Spinal cord (tissue), 10 donors: ENCODE measurements around the gene PRKCZ. TPM values are rescaled to one million over a fixed set of nuclear protein-coding genes. Genes with fewer than 3 reads are reported as not detected.

Experiments
- DNase-seq, 6 donors: peaks; one replicate each; pipeline versions ENCODE4 v3.0.0 to v3.0.0-alpha.2; 2013 to 2015; ENCODE audit warnings: low spot score in 6 of 6, low read depth in 4 of 6
- H3K27ac ChIP-seq: one replicate; pipeline ENCODE4 v1.5.1; 2013; ENCODE audit warnings: low read depth, low read length, control low read depth
- H3K27me3 ChIP-seq: one replicate; pipeline ENCODE4 v1.6.1; 2013; ENCODE audit warnings: low read length; ENCODE audit not compliant: control insufficient read depth, insufficient read depth
- H3K36me3 ChIP-seq: one replicate; pipeline ENCODE4 v1.6.1; 2013; ENCODE audit warnings: low read length; ENCODE audit not compliant: control insufficient read depth, insufficient read depth
- H3K4me1 ChIP-seq: one replicate; pipeline ENCODE4 v1.6.1; 2013; ENCODE audit warnings: low read length; ENCODE audit not compliant: control insufficient read depth, insufficient read depth
- H3K4me3 ChIP-seq: one replicate; pipeline ENCODE4 v1.5.1; 2013; ENCODE audit warnings: low read depth, low read length, control low read depth
- H3K9me3 ChIP-seq: one replicate; pipeline ENCODE4 v1.6.1; 2013; ENCODE audit warnings: low read length; ENCODE audit not compliant: control insufficient read depth, insufficient read depth
- WGBS: methylation state at CpG from one replicate; pipeline ENCODE4 v1.1.5; 2013; ENCODE audit warnings: missing lambda C conversion rate; ENCODE audit not compliant: insufficient coverage; 5-methylcytosine and 5-hydroxymethylcytosine counted together
- polyA plus RNA-seq, 2 donors: library from polyadenylated mRNA; unstranded; fragments of 120-200 nt; gene quantifications; one replicate each; pipeline ENCODE4 v1.2.1, GENCODE V29; 2013; ENCODE audit not compliant: insufficient read length in 2 of 2
- total RNA-seq, 2 donors: library from RNA; depleted of rRNA in 1 of 2; stranded (reverse); fragments of 120-200 nt in 1 of 2; fragments of >200 nt in 1 of 2; gene quantifications; one replicate each; pipeline versions ENCODE4 v1.2.3 to v1.2.4, GENCODE V29; 2013 to 2014
- donor health status: healthy.

PRKCZ gene
- total and polyA plus RNA-seq, 4 donors, result 33.2 to 131 (median 93.1) TPM

DNA sequence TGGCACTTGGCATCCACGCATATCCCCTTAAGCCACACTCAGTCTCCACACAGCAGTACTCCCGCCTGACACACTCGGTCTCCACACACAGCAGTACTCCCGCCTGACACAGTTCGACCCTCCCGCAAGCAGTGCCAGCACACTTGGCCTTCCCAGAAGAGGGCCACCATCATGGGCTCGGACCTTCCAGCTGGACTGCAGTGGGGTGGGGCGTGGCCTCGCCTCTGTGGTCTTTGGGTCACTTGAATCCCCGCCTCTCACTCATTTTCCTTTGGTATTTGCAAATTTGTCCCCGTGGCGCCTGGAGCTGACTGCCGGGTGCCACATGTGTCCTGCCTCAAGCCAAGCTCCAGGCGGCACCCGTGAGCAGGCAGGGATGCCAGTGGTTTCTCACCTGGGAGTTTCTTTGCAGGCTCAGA is 80.7 kb downstream of the PRKCZ start:
- Histone ChIP-seq H3K27me3 (no peaks in the 10 kb centered on the region), H3K4me3 (no peak overlapping the region), H3K4me1 (peaks cover 83% of the 10 kb centered on the region), H3K36me3 (peaks cover 16% of the 10 kb centered on the region), H3K27ac (no peak overlapping the region), H3K9me3 (no peaks in the 10 kb centered on the region)
- DNase-seq, result no peak
- WGBS, result 89% methylated on average over 13 of the region's 15 CpGs

DNA sequence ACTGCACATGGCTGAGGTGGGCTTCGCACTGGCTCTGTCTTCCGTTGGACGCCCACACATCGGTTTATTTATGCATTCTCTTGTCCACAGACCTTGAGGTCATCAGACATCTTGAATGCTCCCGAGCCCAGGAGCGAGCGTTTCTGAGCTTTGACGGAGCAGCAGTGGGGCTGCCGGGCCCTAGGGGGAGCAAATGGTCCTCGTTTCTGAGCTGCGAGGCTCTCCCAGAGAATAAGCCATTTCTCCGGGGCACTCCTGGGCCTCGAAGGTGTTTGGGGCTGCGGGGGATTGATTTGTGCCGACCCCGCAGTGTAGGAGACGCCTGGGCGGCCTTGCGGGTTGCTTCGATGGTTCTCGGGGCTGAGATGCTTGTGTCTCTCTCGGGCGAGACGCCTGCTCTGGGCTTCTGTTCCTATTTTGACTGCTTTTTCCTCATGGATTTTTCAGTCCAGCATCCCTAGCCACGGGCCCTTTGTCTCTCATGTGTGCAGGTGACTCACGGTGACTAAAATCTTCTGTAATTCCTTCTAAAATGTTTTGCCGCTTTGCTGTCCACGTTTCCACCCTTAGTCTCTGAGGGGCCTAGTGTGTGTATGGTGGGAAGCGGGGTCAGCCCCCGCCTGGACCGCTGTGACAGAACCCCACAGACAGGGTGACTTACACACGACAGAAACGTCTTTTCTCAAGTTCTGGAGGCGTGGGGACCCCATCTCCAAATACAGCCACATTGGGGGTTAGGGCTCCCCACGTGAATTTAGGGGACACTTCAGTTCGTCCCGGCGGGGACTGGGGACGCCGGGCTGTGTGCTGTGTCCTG is 82.2 kb downstream of the PRKCZ start:
- Histone ChIP-seq H3K27ac (peak overlapping the region; percentile 93), H3K36me3 (peaks cover 26% of the 10 kb centered on the region), H3K4me3 (peak overlapping the region; percentile 55), H3K4me1 (peaks cover 83% of the 10 kb centered on the region), H3K9me3 (no peaks in the 10 kb centered on the region), H3K27me3 (no peaks in the 10 kb centered on the region)
- peak in 2 of 6 donors; percentile 63 to 68 for DNase-seq
- 24% methylated on average over 31 of the region's 40 CpGs for WGBS

DNA sequence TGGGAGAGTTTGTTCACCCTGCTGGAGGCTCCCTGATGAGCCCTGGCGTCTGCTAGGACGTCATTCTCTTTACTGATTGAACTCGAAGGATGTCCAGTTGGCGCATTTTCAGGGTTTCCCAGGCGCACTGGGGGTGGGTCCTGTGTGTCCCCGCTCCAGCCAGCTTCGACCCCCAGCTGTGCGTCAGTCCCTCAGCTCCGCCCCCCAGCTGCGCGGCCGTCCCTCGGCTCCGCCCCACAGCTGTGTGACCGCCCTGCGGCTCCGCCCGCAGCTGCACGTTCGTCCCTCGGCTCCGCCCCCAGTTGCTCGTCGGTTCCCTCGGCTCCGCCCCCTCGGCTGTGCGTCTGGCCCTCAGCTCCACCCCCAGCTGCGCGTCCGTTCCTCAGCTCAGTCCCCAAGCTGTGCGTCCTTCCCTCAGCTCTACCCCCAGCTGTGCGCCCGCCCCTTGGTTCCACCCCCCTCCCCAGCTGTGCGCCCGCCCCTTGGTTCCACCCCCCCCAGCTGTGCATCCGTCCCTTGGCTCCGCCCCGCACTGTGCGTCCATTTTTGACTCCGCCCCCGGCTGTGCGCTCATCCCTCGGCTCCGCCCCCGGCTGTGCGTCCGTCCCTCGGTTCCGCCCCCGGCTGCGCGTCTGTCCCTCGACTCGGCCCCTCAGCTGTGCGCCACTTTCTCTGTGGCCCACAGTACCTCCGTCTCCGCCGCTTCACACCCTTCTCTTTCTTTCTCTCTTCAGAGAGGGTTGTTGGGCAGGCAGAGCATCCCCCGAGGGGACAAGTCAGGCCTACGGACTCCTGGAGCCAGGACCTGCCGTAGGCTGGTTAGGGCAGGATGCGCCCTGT is 83.0 kb downstream of the PRKCZ start:
- Histone ChIP-seq H3K4me3 (peak overlapping the region; percentile 55), H3K9me3 (no peaks in the 10 kb centered on the region), H3K36me3 (peaks cover 28% of the 10 kb centered on the region), H3K27ac (peak overlapping the region; percentile 93), H3K27me3 (no peaks in the 10 kb centered on the region), H3K4me1 (peaks cover 83% of the 10 kb centered on the region)
- WGBS, result 5% methylated on average over 60 of the region's 63 CpGs
- peak; percentile 75 to 97 (median 87) for DNase-seq

DNA sequence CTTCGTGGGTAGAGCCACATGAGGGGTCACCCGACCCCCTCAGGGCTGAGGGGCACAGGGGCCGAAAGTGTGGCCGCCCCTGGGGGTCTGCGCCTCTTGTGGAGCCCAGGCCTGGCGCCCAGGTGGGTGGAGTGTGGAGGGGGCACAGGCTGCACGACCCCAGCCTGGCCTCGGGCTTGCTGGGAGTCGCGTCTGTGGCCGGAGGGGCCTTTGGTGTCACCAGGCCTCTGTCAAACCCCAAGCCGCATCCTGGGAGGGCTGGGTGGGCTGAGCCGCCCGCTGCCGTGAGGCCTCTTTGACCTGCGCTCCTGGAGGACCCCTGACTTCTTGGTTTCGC is 83.6 kb downstream of the PRKCZ start:
- DNase-seq, result no peak
- peak overlapping the region; percentile 43 for H3K4me3 ChIP-seq
- WGBS, result 66% methylated on average over 17 of the region's 17 CpGs
- peaks cover 25% of the 10 kb centered on the region for H3K36me3 ChIP-seq
- no peaks in the 10 kb centered on the region for H3K9me3 ChIP-seq
- H3K4me1 ChIP-seq, result peaks cover 83% of the 10 kb centered on the region
- H3K27me3 ChIP-seq, result no peaks in the 10 kb centered on the region
- H3K27ac ChIP-seq, result peak overlapping the region; percentile 93

DNA sequence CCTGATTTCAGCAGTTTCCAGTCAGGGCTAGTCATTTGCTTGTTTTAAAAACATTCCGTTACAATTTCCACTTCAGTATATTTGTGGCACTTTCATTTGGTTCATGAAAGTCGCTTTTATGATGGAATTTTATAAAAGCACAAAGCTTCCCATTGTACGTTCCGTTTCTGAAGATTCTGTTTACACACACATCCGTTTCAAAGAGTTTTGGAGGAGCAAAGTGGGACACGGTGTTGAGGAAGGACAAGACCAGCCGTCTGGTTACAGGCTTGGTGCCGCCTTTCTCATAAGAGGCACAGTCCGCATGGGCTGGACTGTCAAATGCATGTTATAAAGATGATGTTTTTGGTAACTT is 84.0 kb downstream of the PRKCZ start:
- Histone ChIP-seq H3K27me3 (no peaks in the 10 kb centered on the region), H3K9me3 (no peaks in the 10 kb centered on the region), H3K4me3 (no peak overlapping the region), H3K4me1 (peaks cover 81% of the 10 kb centered on the region), H3K36me3 (peaks cover 25% of the 10 kb centered on the region), H3K27ac (peak overlapping the region; percentile 93)
- peak in 2 of 6 donors; percentile 19 to 45 for DNase-seq
- WGBS, result 56% methylated on average over 4 of the region's 9 CpGs

DNA sequence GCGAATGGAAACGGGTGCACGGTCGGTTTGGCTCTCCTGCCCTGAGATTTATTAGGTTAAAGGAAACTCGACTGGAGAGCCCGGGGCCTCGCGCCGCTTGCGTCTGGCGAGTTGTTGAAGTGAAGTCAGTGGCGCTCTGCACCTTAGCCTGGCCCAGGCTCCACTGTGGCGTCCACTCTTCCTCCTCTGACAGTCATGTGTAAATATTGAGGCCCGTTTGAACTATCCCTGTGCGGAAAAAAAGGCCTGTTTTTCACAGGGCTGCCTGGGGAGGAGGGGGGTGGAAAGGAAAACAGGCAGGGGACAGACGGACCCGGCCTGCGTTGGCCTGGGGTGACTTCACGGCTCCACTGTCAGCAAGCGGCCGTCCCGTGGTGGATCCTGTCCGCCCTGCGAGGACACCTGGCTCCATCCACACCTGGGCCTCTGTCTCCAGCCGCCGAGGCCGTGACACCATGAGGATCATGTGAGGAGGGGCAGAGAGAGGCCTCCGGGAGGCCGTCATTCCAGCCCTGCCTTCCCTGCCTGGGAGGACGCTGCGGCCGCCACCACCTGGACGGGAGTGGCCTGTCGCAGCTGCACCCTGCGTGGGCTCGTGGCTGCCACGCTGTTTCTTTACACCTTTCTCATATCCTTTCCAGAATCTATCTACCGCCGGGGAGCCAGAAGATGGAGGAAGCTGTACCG is 84.6 kb downstream of the PRKCZ start:
- Histone ChIP-seq H3K9me3 (no peaks in the 10 kb centered on the region), H3K27me3 (no peaks in the 10 kb centered on the region), H3K27ac (peak overlapping the region; percentile 93), H3K36me3 (peaks cover 25% of the 10 kb centered on the region), H3K4me3 (no peak overlapping the region), H3K4me1 (peaks cover 85% of the 10 kb centered on the region)
- 49% methylated on average over 32 of the region's 40 CpGs for WGBS
- peak in 1 of 6 donors; percentile 18 for DNase-seq

DNA sequence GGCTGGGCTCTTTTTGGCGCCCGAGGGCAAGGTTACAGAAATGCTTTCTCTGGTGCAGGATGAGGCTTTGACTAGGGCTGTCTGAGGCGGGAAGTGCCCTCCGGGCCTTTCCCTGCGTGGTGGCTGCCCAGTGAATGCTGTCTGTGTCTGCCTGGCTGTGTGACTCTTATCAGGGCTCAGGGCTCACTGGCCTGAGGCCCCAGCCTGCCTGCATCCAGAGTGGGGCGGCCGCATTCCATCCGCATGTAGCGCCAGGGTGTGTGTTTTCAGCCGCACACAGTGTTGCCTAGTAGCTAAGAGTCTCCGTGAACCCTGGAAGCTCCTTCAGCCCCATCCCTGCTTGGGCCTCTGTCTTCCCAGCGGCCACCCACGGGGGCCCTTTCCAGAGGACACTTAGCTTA is 85.2 kb downstream of the PRKCZ start:
- no peaks in the 10 kb centered on the region for H3K9me3 ChIP-seq
- H3K4me3 ChIP-seq, result no peak overlapping the region
- DNase-seq, result peak in 2 of 6 donors; percentile 72 to 89
- WGBS, result 25% methylated on average over 11 of the region's 13 CpGs
- no peaks in the 10 kb centered on the region for H3K27me3 ChIP-seq
- H3K4me1 ChIP-seq, result peaks cover 90% of the 10 kb centered on the region
- H3K36me3 ChIP-seq, result peaks cover 25% of the 10 kb centered on the region
- peak overlapping the region; percentile 93 for H3K27ac ChIP-seq

DNA sequence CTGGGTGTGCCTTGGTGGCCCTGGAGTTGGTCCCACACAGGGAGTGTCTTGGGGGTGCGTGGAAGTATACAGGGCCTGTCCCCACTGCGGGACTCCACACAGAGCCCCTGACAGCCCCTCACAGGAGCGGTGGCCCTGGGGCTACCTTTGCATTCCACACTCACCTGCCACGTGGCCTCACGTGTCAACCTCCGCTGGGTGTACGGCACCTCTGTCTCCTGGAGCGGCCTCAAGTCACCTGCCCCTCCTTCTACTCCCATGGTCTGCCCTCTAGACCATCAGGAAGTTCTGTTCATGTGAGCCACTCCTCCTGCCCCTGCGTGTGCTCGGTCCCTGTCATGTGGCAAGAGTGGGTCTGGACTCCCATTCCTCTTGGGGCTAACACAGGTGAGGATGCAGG is 85.7 kb downstream of the PRKCZ start:
- peaks cover 85% of the 10 kb centered on the region for H3K4me1 ChIP-seq
- H3K36me3 ChIP-seq, result peaks cover 21% of the 10 kb centered on the region
- no peaks in the 10 kb centered on the region for H3K27me3 ChIP-seq
- DNase-seq, result no peak
- no peaks in the 10 kb centered on the region for H3K9me3 ChIP-seq
- 77% methylated on average over 7 of the region's 10 CpGs for WGBS
- H3K4me3 ChIP-seq, result no peak overlapping the region
- peak overlapping the region; percentile 93 for H3K27ac ChIP-seq

DNA sequence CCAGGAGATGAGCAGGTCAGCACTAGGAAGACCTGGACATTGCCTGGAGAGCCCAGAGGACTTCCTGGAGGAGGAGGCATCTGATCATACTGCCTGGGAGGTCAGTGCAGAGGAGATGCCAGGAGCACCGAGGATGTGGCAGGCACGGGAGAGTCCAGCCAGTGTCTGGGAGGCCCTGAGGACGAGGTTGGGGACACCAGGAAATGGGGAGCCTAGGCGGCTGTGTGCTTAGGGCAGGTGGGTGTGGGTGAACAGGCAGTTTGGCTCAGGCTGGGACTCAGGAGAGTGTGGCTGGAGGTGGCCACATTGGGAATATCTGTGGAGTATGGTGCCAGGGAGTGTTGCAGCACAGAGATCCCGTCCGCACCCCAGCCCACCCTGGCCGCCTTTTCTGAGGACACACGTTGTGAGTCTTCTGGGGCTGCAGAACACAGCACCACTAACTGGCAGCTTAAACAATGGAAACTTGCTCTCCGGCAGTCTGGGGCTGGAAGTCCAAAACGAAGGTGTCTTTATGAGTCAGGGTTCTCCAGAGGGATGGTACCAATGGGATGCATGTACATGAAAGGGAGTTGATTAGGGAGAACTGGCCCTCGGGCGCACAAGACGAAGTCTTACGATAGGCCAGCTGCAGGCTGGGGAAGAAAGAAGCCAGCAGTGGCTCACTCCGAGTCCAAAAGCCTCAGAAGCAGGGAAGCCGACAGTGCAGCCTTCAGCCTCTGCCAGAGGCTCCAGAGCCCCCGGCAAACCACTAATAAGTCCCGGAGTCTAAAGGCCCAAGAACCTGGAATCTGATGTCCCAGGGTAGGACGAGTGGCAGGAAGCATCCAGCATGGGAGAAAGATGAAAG is 86.4 kb downstream of the PRKCZ start:
- Histone ChIP-seq H3K4me3 (no peak overlapping the region), H3K4me1 (peaks cover 81% of the 10 kb centered on the region), H3K27ac (peak overlapping the region; percentile 93), H3K9me3 (no peaks in the 10 kb centered on the region), H3K27me3 (no peaks in the 10 kb centered on the region), H3K36me3 (peaks cover 21% of the 10 kb centered on the region)
- 79% methylated on average over 19 of the region's 19 CpGs for WGBS
- no peak for DNase-seq
